Mesothelial cell of epicardium (in vitro differentiated cells): ENCODE data around the gene XRCC3. TPM values are rescaled to one million over a fixed set of nuclear protein-coding genes. Genes with fewer than 3 reads are reported as not detected.

ENCODE experiments used
- DNase-seq, 2 experiments: peaks; one replicate each; pipeline ENCODE4 v3.0.0; 2021; ENCODE audit warnings: low spot score in 2 of 2; ENCODE audit not compliant: unreplicated experiment in 2 of 2
- H3K27ac Mint-ChIP-seq: 2 replicates; pipeline ENCODE4 v1.8.0; 2021; ENCODE audit warnings: mixed read lengths
- H3K27me3 Mint-ChIP-seq: 2 replicates; pipeline ENCODE4 v1.8.0; 2021; ENCODE audit warnings: low read depth, mixed read lengths
- H3K36me3 Mint-ChIP-seq: 2 replicates; pipeline ENCODE4 v1.8.0; 2021; ENCODE audit warnings: mixed read lengths
- H3K4me1 Mint-ChIP-seq: 2 replicates; pipeline ENCODE4 v1.8.0; 2021; ENCODE audit warnings: mixed read lengths
- H3K4me3 Mint-ChIP-seq: 2 replicates; pipeline ENCODE4 v1.8.0; 2021; ENCODE audit warnings: mild to moderate bottlenecking, moderate library complexity, mixed read lengths
- H3K9me3 Mint-ChIP-seq: 2 replicates; pipeline ENCODE4 v1.8.0; 2021; ENCODE audit warnings: mixed read lengths
- CTCF ChIP-seq: fragments of 200-600 bp; sonication (generic); IDR thresholded peaks from one replicate; pipeline ENCODE4 v1.5.0; 2021; ENCODE audit warnings: antibody characterized with exemption; ENCODE audit not compliant: unreplicated experiment
- total RNA-seq: library from RNA; stranded (reverse); gene quantifications from 3 replicates; pipeline ENCODE4 v1.2.1, GENCODE V29; 2021

The XRCC3 gene
- total RNA-seq, 1 donor from 2014 or later, result 19.7 TPM

DNA sequence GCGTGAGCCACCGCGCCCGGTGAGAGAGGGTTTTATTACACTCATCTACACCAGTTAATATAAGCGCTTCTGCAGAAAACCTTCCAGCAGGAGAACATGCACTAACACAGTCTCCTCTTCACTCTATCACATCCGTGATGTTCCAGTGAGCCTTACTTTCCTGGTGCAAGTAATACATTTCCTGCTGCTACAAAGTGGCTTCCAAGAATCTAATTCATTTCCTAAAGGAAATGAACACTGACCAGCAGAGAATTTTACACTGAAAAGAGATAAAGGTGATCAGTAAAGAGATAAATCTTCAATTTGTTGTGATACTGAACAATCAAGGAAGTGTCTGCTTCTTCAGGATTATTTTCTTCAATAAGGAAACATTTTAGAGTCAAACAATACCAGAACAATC, 39.8 kb upstream of the XRCC3 start:
- H3K4me3 Mint-ChIP-seq, result no peak overlapping the region

GRCh38 chr14:103753774-103754173, 38.5 kb upstream of the XRCC3 start:
- H3K27ac Mint-ChIP-seq, result no peak overlapping the region

More for the DNA sequence above, 39.8 kb upstream of the XRCC3 start:
- no peak overlapping the region for H3K27ac Mint-ChIP-seq
- no peaks in the 10 kb centered on the region for H3K9me3 Mint-ChIP-seq
- TF ChIP-seq CTCF, result no peak
- H3K4me1 Mint-ChIP-seq, result peaks cover 5% of the 10 kb centered on the region
- H3K36me3 Mint-ChIP-seq, result peaks cover 8% of the 10 kb centered on the region
- H3K27me3 Mint-ChIP-seq, result no peaks in the 10 kb centered on the region
- no peak for DNase-seq

DNA sequence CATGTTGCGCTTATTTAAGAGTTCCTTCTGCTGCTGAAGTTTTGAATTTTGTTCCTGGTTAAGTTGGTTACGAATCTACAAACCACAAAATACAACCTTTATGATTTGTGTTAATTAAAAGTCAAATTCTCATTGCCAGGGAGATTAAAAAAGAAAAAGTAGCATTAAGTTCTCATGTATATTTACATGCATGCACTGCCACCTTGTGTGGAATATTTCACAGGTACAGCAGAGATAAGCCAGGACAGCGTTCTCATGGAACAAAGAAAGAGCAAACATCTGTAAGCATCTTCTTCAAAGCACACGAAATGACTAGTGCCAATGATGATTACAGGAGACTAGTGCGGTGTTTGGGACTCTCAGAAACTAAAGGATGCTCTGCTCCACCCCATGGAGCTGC, 34.6 kb upstream of the XRCC3 start:
- Mint-ChIP-seq H3K27me3 (no peaks in the 10 kb centered on the region), H3K4me3 (no peak overlapping the region), H3K27ac (no peak overlapping the region), H3K9me3 (no peaks in the 10 kb centered on the region), H3K4me1 (no peaks in the 10 kb centered on the region), H3K36me3 (peaks cover 13% of the 10 kb centered on the region)
- no peak for TF ChIP-seq CTCF
- no peak for DNase-seq

More at GRCh38 chr14:103753774-103754173, 38.5 kb upstream of the XRCC3 start:
- TF ChIP-seq CTCF, result no peak
- Mint-ChIP-seq H3K27me3 (no peaks in the 10 kb centered on the region), H3K36me3 (peaks cover 13% of the 10 kb centered on the region), H3K9me3 (no peaks in the 10 kb centered on the region), H3K4me3 (no peak overlapping the region), H3K4me1 (peaks cover 3% of the 10 kb centered on the region)
- no peak for DNase-seq

GRCh38 chr14:103749452-103749851, 34.2 kb upstream of the XRCC3 start:
- H3K27me3 Mint-ChIP-seq, result no peaks in the 10 kb centered on the region
- H3K36me3 Mint-ChIP-seq, result peaks cover 13% of the 10 kb centered on the region
- H3K27ac Mint-ChIP-seq, result no peak overlapping the region
- H3K4me1 Mint-ChIP-seq, result no peaks in the 10 kb centered on the region
- DNase-seq, result no peak
- no peak for TF ChIP-seq CTCF
- H3K9me3 Mint-ChIP-seq, result no peaks in the 10 kb centered on the region
- no peak overlapping the region for H3K4me3 Mint-ChIP-seq

GRCh38 chr14:103748534-103748857, 33.2 kb upstream of the XRCC3 start:
- Mint-ChIP-seq H3K9me3 (no peaks in the 10 kb centered on the region), H3K36me3 (peaks cover 9% of the 10 kb centered on the region), H3K27ac (no peak overlapping the region), H3K4me1 (no peaks in the 10 kb centered on the region), H3K4me3 (no peak overlapping the region), H3K27me3 (no peaks in the 10 kb centered on the region)
- DNase-seq, result no peak
- TF ChIP-seq CTCF, result no peak

- Mint-ChIP-seq H3K4me1 (no peaks in the 10 kb centered on the region), H3K36me3 (peaks cover 10% of the 10 kb centered on the region), H3K27ac (no peak overlapping the region), H3K27me3 (no peaks in the 10 kb centered on the region), H3K9me3 (no peaks in the 10 kb centered on the region), H3K4me3 (no peak overlapping the region)
- no peak for DNase-seq
- TF ChIP-seq CTCF, result no peak
Observed at GRCh38 chr14:103746701-103747100, 31.4 kb upstream of the XRCC3 start.
